ENCODE results near the gene TNFSF11. TPM values are rescaled to one million over a fixed set of nuclear protein-coding genes. Genes with fewer than 3 reads are reported as not detected.

The TNFSF11 gene
- total and polyA plus RNA-seq, 2 of the 4 experiments (the other 2 are of a cell fraction), result not detected

GRCh38 chr13:42656958-42657357 lies 83.0 kb downstream of the TNFSF11 start:
- H2BK20ac ChIP-seq (ENCODE audit: low read depth, low read length), result no peak overlapping the region
- H4K20me1 ChIP-seq (ENCODE audit: insufficient read depth, low read length), result no peaks in the 10 kb centered on the region
- no peak overlapping the region for H3K4me2 ChIP-seq (ENCODE audit: low read depth, low read length)
- no peak overlapping the region for H2BK120ac ChIP-seq (ENCODE audit: low read depth, low read length)
- no peak overlapping the region for H2BK5ac ChIP-seq (ENCODE audit: low read depth, low read length, poor library complexity, severe bottlenecking)
- no peak overlapping the region for H3K9ac ChIP-seq (ENCODE audit: low read depth, low read length)
- no peak overlapping the region for H2AFZ ChIP-seq (replicated peaks; ENCODE audit: low read length, poor library complexity)
- WGBS, 2 experiments (ENCODE audit: extremely low coverage in 2 of 2, insufficient read length in 1 of 2), result 100% methylated on average over 1 of the region's 5 CpGs; no CpG with 5 or more reads in 1 of the 2 experiments
- H3K9me3 ChIP-seq (ENCODE audit: control insufficient read depth, insufficient read depth, low read length), result no peaks in the 10 kb centered on the region
- no peak overlapping the region for H2AK5ac ChIP-seq (ENCODE audit: low read depth, low read length)
- H3K4me3 ChIP-seq (ENCODE audit: insufficient read depth, low read depth, low read length), result no peak overlapping the region
- intact Hi-C loops (cut with micrococcal nuclease), result loop anchor here (10.0 kb wide), 1 partner anchor 1148 kb away; no protein-coding TSS in a partner anchor
- no TSS peak for BruUV-seq (replicated peaks)
- no peak overlapping the region for H4K5ac ChIP-seq (ENCODE audit: low read depth, low read length)
- no peaks in the 10 kb centered on the region for H3K79me1 ChIP-seq (ENCODE audit: low read depth in 1 of 2, low read length in 2 of 2)
- no peak overlapping the region for H3K18ac ChIP-seq (ENCODE audit: low read depth, low read length)
- POLR2A ChIA-PET (ENCODE audit: unreplicated experiment), result no interaction called here
- no peak for TF ChIP-seq USF2 (IDR thresholded peaks at IDR 0.05; ENCODE audit: low read depth, low read length)
- no peak for TF ChIP-seq CHD1 (IDR thresholded peaks at IDR 0.05; ENCODE audit: low read depth, low read length)
- no peak for TF ChIP-seq CEBPB (IDR thresholded peaks at IDR 0.05; ENCODE audit: low read depth, low read length)
- TF ChIP-seq POLR2A (IDR thresholded peaks at IDR 0.05; ENCODE audit: low read depth, low read length), result no peak
- TF ChIP-seq CTCF (conservative IDR thresholded peaks at IDR 0.05; ENCODE audit: low read depth, low read length), result no peak
- no peak for TF ChIP-seq MAFK (IDR thresholded peaks at IDR 0.05; ENCODE audit: low read depth, low read length)
- no peak for TF ChIP-seq RFX5 (IDR thresholded peaks at IDR 0.05; ENCODE audit: low read depth, low read length)
- no peak for TF ChIP-seq ELK1 (IDR thresholded peaks at IDR 0.05; ENCODE audit: borderline replicate concordance, low read depth, low read length)
- no peak for TF ChIP-seq MAZ (IDR thresholded peaks at IDR 0.05; ENCODE audit: borderline replicate concordance, low read depth, low read length)
- TF ChIP-seq SMC3 (IDR thresholded peaks at IDR 0.05; ENCODE audit: low read depth, low read length), result no peak
- no peak for TF ChIP-seq RCOR1 (IDR thresholded peaks at IDR 0.05; ENCODE audit: insufficient replicate concordance, low read length)
- no peak for TF ChIP-seq RAD21 (IDR thresholded peaks at IDR 0.05; ENCODE audit: low read length)
- no peak for TF ChIP-seq BHLHE40 (IDR thresholded peaks at IDR 0.05; ENCODE audit: low read depth, low read length)
- TF ChIP-seq NFE2L2 (IDR thresholded peaks at IDR 0.05; ENCODE audit: low read depth, low read length), result no peak
- TF ChIP-seq MXI1 (IDR thresholded peaks at IDR 0.05; ENCODE audit: borderline replicate concordance, low read depth, low read length), result no peak
- dilution Hi-C loops (cut with HindIII; ENCODE audit: low sequenced_read_pairs, unreplicated experiment), result no loop called here
- H2BK15ac ChIP-seq (ENCODE audit: low read depth, low read length), result no peak overlapping the region
- ATAC-seq (ENCODE audit: low read depth), result no peak
- H3K27me3 ChIP-seq (ENCODE audit: control insufficient read depth, insufficient read depth, low read length), result peaks cover 48% of the 10 kb centered on the region
- in situ Hi-C loops (cut with MboI; ENCODE audit: low sequenced_read_pairs), result no loop called here
- no peak for DNase-seq
- CTCF ChIA-PET, result no interaction called here
- H3K36me3 ChIP-seq (ENCODE audit: control insufficient read depth, insufficient read depth, low read length), result no peaks in the 10 kb centered on the region
- no peak overlapping the region for H3K27ac ChIP-seq (ENCODE audit: insufficient read depth, low read length)
- no peak overlapping the region for H3K56ac ChIP-seq (ENCODE audit: extremely low read depth, insufficient read depth, low read length)
- H4K8ac ChIP-seq (ENCODE audit: low read depth in 2 of 2, low read length in 2 of 2), result no peak overlapping the region
- no peak overlapping the region for H3K4ac ChIP-seq (ENCODE audit: low read depth, low read length)
- no peaks in the 10 kb centered on the region for H3K9me1 ChIP-seq (ENCODE audit: insufficient read depth, low read length)
- H4K91ac ChIP-seq (ENCODE audit: insufficient read depth, low read depth, low read length), result no peak overlapping the region
- H3K14ac ChIP-seq (replicated peaks; ENCODE audit: low read depth, low read length), result no peak overlapping the region
- no peak overlapping the region for H2AK9ac ChIP-seq (replicated peaks; ENCODE audit: low read depth, low read length, poor library complexity)
- H3K23ac ChIP-seq (ENCODE audit: low read depth, low read length), result no peak overlapping the region
- H3K4me1 ChIP-seq (ENCODE audit: control insufficient read depth, insufficient read depth, low read length), result no peaks in the 10 kb centered on the region

Data from IMR-90 (cell line).